H1 (cell line): ENCODE results near the gene ZNF423.

ENCODE experiments used
- JUND ChIP-seq: IDR thresholded peaks from 2 replicates; pipeline ENCODE4 v1.6.1; 2011; ENCODE audit warnings: mild to moderate bottlenecking, improper control_type of control experiment, low read length
- POLR2A ChIP-seq, 2 experiments: IDR thresholded peaks; 1 replicate in 1 of 2; 2 replicates in 1 of 2; pipeline ENCODE4 v1.6.1; 2011; ENCODE audit warnings: low read depth in 2 of 2, low read length in 2 of 2, mild to moderate bottlenecking in 2 of 2; ENCODE audit errors: control extremely low read depth in 1 of 2
- POLR2AphosphoS5 ChIP-seq: IDR thresholded peaks from 2 replicates; pipeline ENCODE4 v1.6.1; 2011; ENCODE audit warnings: low read depth, low read length
- ZNF274 ChIP-seq: IDR thresholded peaks from 2 replicates; pipeline ENCODE4 v1.7.0; 2012; ENCODE audit warnings: low read length, borderline replicate concordance; ENCODE audit errors: extremely low read depth
- TF ChIP-seq, protein P1 (sequence below), 3 experiments: IDR thresholded peaks; 1 replicate in 2 of 3; 2 replicates in 1 of 3; pipeline versions ENCODE4 v1.5.1 to v1.6.1; 2011; ENCODE audit warnings: low read length in 3 of 3, mild to moderate bottlenecking in 3 of 3, inconsistent platforms in 2 of 3, low read depth in 1 of 3, moderate library complexity in 1 of 3; ENCODE audit not compliant: insufficient read depth in 1 of 3; ENCODE audit errors: control extremely low read depth in 1 of 3

- TF ChIP-seq, protein P1, sequence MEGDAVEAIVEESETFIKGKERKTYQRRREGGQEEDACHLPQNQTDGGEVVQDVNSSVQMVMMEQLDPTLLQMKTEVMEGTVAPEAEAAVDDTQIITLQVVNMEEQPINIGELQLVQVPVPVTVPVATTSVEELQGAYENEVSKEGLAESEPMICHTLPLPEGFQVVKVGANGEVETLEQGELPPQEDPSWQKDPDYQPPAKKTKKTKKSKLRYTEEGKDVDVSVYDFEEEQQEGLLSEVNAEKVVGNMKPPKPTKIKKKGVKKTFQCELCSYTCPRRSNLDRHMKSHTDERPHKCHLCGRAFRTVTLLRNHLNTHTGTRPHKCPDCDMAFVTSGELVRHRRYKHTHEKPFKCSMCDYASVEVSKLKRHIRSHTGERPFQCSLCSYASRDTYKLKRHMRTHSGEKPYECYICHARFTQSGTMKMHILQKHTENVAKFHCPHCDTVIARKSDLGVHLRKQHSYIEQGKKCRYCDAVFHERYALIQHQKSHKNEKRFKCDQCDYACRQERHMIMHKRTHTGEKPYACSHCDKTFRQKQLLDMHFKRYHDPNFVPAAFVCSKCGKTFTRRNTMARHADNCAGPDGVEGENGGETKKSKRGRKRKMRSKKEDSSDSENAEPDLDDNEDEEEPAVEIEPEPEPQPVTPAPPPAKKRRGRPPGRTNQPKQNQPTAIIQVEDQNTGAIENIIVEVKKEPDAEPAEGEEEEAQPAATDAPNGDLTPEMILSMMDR (IDR thresholded peaks at IDR 0.05; ENCODE audit: control extremely low read depth in 1 of 3, insufficient read depth in 1 of 3, low read depth in 1 of 3, low read length in 3 of 3) = no peak
- no peak for TF ChIP-seq ZNF274
- TF ChIP-seq POLR2AphosphoS5 = no peak
- no peak for TF ChIP-seq JUND
- TF ChIP-seq POLR2A (IDR thresholded peaks at IDR 0.05; ENCODE audit: control extremely low read depth in 1 of 2, low read depth in 2 of 2, low read length in 2 of 2) = no peak
These were observed 23.7 kb downstream of the ZNF423 start for GRCh38 chr16:49832177-49832576.
